HTR-8/SVneo (cell line): Measurements from ENCODE around the gene PARPBP.
"Not testable (repeated sequence)": the region's sequence is repeated elsewhere in the genome, so short reads cannot be mapped to it uniquely, and the experiment has no call there.

ENCODE experiments used
- DNase-seq: peaks from one replicate; pipeline ENCODE4 v3.0.0; 2011; ENCODE audit warnings: low spot score, mixed read lengths; ENCODE audit not compliant: insufficient read length
- FAIRE-seq: peaks from 2 replicates; lab custom pipeline; 2011; peaks lifted over from hg19 to GRCh38; lab: Jason Lieb, UNC

The PARPBP gene, protein sequence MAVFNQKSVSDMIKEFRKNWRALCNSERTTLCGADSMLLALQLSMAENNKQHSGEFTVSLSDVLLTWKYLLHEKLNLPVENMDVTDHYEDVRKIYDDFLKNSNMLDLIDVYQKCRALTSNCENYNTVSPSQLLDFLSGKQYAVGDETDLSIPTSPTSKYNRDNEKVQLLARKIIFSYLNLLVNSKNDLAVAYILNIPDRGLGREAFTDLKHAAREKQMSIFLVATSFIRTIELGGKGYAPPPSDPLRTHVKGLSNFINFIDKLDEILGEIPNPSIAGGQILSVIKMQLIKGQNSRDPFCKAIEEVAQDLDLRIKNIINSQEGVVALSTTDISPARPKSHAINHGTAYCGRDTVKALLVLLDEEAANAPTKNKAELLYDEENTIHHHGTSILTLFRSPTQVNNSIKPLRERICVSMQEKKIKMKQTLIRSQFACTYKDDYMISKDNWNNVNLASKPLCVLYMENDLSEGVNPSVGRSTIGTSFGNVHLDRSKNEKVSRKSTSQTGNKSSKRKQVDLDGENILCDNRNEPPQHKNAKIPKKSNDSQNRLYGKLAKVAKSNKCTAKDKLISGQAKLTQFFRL

DNA sequence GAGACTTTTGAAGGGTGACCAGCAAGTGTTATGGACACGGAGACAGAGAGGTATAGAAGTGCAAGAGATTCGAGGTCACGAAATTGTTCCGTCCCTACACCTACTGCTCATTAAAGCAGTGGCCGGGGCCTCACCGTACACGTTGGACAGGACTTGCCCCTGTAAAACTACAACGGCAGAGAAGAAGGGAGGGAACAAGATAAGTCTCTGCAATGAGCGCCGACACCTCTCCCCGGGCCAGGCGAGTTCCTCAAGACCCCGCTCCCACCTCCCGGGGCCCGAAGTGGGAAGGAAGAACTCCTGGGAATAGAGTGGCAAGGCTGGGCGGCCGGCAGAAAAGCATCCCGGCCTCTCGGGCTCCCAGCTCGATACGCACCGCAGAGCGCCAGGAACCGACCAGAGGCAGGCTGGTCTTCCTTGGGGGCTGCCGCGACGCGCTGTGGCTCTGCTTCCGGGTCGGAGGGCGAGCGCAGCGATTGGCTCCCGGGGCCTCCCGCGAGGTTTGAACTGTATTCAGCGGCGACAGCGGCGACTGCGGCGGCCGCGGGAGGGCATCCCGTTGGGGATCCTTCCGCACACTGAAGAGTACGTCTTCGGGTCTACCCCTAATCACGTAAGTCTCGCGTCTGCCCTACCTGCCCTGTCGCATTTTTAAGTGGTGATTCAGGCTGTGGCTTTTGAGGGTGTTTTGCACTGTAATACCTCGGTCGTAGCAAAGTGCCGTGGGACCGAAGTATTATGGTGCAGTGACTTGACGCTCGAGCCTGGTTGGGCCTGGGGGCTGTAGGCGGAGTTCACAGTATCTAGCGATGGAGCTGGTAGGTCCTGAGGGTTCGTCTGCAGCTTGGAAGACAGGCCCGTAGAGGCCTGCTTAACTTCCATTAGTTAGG, at the start of gene PARPBP, which contains the start of gene NUP37:
Gene PARPBP, plus strand, starts transcription at position 510 of the 890 bp plus-strand sequence. CDS start 3,706 bp downstream, outside the sequence.
Gene NUP37, minus strand, starts transcription at position 441 of the 890 bp plus-strand sequence. CDS start 1,596 bp downstream, outside the sequence.
- peak; percentile 80 for FAIRE-seq
- peak; percentile 93 for DNase-seq

DNA sequence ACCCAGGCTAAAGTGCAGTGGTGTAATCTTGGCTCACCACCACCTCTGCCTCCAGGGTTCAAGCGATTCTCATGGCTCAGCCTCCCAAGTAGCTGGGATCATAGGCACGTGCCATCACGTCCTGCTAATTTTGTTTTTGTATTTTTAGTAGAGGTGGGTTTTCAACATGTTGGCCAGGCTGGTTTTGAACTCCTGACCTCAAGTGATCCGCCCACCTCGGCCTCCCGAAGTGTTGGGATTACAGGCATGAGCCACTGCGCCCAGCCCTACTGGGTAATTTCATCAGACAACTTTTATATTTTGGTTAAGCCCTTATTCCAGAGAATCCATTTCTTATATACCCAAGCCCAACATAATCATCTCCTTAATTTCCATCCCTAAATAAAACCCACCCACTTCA, 47.9 kb upstream of the PARPBP start:
- DNase-seq, FAIRE-seq: not testable (repeated sequence)

DNA sequence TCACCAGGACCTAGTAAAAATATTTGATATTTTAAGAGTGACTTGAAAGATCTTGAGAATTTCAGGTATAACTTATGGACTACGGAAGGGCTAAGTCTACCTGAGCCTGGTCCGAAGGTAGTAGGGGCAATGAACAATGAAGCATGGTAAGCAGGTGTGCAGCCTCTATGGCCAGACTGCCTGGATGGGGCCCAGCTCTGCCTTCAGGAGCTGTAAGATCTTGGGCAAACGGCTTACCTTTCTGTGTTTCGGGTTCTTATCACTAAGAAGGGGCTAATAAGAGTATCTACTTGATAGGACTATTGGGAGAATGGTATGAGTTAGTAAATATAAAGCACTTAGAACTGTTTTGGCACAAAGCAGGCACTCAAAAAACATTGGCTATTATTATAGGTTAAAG, 39.1 kb upstream of the PARPBP start:
- DNase-seq = no peak
- no peak for FAIRE-seq

DNA sequence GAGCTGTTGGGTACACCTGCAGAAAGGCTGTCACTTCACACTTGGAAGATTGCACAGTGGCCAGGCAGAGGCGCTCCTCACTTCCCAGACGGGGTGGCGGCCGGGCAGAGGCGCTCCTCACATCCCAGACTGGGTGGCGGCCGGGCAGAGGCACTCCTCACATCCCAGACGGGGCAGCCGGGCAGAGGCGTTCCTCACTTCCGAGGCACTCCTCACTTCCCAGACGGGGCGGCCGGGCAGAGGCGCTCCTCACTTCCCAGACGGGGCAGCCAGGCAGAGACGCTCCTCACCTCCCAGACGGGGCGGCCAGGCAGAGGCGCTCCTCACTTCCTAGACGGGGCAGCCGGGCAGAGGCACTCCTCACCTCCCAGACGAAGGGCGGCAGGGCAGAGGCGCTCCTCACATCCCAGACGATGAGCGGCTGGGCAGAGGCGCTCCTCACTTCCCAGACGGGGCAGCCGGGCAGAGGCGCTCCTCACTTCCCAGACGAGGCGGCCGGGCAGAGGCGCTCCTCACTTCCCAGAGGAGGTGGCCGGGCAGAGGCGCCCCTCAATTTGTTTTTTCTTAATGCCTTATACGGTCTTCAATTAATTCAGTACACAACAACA, 30.7 kb upstream of the PARPBP start:
- not testable (repeated sequence) for FAIRE-seq, DNase-seq

DNA sequence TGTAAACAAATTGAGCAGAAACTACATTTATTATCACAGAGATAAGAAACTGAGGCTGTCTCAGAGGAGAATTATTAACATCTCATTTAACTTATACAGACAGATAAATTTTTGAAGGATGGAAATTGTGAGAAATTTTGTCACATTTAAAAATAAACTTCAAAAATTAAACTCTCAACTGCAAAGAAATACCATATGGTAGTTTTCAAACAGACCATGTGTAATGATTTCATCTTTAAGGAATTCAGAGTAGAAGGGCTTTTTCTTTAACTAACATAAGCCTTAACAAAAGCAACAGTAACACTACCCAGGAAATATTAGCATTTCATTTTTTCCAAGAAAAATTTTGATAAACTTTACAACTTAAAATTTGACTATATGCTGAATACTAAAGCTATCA, 26.7 kb upstream of the PARPBP start:
- DNase-seq (no peak), FAIRE-seq (no peak)

DNA sequence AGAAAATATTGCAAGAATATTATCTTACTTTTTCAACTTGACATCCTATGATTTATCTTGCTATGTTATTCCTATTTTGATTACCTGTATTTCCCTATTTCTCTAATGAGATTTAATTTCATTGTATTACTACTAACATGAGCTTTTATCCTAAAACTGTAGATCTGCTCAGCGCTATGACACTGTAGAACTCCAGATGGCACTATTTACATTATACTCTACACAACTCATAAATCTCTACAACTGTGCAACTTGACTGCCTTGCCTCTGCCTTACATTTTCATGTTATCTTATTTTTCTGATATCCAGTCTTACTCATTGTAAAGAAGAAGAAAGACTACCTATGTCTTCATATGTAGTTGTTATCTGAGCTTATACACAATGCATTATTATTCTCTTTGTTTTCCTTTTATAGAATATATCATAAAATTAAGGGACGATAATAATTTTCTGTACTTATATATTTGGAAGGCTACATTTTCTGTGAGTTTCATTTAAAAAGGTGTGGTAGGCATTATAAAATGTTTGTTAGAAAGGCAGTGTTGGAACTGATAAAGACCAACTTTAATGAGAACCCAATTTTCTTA, 24.2 kb upstream of the PARPBP start:
- DNase-seq (peak; percentile 10), FAIRE-seq (no peak)

DNA sequence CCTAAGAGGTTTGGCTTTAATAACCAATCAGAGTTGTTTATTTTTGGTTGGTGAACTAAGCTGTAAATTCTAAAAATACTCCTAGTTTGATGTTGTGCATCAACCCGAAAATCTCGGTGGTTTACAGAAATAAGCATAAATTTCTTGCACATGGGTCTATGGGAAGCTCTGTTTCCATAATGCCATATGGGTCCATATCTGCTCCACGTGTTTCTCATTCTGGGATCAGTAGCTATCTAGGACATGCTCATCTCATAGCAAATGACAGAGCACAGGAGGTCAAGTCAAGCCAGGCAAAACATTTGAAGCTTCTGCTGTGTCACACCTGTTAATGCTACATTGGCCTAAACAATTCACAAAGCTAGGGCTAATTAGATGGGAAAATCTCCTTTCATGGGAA, 23.1 kb upstream of the PARPBP start:
- FAIRE-seq (no peak), DNase-seq (no peak)

DNA sequence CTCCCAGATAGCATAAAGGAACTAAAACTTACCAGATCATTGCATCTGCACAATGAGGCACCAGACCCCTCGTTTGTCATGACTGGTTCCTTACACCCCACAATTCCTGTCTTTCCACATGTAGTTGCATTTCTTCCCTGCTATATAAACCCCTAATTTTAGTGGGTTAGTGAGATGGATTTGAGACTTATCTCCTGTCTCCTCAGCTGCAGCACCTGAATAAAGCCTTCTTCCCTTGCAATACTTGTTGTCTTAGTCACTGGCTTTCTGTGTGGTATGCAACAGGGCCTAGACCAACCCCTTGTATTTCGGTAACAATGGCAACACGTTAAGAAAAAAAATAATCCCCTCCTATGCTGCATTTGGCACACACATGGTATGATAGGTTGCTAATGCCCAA, 13.1 kb upstream of the PARPBP start:
- no peak for DNase-seq
- FAIRE-seq = peak; percentile 26

DNA sequence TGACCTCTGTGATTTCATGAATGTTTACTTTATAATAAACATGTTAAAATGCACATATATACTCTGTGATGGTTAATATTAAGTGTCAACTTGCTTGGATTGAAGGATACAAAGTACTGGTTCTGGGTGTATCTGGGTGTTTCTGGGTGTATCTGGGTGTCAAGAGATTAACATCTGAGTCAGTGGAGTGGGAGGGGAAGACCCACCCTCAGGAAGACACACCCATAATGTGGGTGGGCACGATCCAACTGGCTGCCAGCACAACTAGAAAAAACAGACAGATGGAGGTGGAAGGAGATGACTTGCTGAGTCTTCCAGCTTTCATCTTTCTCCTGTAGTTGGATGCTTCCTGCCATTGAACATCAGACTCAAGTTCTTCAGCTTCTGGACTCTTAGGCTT, 12.0 kb upstream of the PARPBP start:
- FAIRE-seq = no peak

DNA sequence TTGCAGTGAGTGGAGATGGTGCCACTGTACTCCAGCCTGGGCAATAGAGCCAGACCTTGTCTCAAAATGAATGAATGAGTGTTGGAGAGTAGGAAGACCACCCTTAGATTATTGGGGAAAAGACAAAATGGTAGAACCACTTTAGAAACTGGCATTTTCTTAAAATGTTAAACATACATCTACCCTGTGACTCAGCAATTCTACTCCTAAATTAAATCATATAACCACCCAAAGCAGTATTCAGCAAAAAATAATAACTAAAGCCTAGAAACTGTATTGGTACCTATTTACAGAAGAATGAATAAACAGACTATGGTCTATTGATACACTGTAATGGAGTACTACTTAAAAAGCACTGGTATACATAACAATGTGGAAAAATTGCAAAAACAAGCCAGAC, 9.2 kb upstream of the PARPBP start:
- FAIRE-seq (no peak), DNase-seq (no peak)

More for the DNA sequence above, 12.0 kb upstream of the PARPBP start:
- no peak for DNase-seq

DNA sequence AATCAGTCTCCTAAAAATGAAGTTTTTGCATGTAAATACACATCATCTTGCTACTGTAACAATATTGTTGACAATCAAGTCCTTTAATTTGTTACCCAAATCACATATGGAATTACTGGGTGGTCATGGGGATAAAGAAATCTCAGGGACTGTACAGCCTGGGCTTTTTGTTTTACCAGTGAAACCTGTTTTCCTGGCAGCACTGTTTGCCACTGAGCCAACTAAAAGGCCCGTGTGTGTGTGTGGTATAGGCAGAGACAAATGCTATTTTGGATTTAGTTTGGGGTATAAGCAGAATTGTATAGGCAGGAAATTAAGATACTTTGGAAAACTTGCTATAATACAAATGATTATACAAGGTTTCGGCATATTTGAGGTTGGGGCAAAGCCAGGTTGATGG, 5.8 kb upstream of the PARPBP start:
- DNase-seq (no peak), FAIRE-seq (no peak)

DNA sequence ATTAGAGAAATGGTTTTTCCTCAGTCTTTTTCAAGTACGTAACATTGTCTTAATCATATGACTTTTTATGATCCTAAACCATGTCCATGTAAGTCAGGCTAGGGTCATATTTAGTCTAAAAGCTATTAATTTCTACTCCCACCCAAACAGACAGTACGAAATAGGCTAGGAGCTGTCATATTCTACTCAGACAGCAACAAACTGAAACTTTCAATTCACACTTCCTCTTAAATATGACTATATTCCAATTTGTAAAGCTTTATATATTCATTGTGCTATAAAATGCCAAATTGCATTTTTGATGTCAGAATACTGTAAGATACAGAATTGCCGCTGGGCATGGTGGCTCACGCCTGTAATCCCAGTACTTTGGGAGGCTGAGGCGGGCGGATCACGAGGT, 3.6 kb upstream of the PARPBP start:
- no peak for DNase-seq
- FAIRE-seq = no peak

DNA sequence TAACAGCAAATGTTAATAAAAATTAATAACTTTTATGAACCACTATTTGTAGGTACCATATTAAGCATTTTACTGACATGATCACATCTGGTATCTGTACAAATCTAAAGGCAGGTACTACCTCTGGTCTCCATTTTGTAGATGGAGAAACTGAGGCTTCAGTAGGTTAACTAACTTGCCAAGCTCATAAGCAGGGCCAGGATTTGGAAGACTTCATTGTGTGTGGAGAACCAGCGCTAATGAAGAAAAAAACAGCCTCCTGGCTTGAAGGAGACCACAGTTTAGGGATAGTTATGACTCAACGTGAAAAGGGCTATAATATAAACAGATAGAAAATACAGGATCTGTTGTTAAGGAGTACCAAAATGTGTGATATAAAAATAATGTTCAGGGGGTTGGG, 1.1 kb upstream of the PARPBP start:
- FAIRE-seq = no peak
- no peak for DNase-seq

DNA sequence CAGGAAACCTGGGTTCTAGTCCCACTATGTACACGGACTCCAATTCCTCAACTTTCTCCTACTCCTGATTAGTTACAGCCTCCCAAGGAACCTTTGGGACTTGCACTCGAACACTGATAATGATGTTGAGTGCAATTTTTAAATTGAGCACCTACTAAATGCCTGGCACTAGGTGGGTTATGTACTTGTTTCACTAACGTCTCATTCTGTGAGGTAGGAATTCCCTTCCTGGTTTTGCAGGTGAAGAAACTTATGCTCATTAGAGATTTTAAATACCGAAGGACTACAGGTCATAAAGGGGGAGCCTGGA, 536 bp downstream of the PARPBP start:
- DNase-seq (peak; percentile 7), FAIRE-seq (no peak)

DNA sequence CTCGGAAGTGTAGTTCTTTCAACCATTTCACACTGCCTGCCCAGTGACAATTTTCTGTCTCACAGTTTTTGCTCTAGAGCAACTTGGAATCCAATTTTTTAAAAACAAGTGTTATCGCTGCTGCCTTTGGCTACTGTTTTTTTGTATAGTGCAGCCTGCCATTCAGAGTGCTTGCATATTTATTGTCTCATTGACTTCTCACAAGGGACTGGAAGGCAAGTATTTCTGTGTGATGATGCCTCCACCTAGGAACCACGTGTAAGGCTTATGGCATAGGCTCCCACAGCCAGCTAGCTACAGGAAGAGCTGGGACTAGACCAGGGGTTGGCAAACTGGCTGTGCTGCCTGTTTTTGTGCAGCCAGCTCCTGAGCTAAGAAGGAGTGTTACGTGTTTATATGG, 903 bp downstream of the PARPBP start:
- DNase-seq = peak; percentile 6
- FAIRE-seq = no peak

DNA sequence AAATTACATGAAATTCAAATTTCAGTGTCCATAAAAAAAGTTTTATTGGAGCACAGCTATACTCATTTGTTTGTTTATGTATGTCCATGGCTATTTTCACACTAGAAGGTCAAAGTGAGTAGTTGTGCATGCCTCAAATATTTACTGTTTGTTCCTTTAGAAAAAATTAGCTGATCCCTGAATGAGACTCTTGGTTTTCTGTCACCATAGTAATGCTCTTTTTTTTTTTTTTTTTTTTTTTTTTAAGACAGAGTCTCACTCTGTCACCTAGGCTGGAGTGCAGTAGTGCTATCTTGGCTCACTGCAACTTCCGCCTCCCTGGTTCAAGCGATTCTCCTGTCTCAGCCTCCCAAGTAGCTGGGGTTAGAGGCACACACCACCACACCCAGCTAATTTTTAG, 1.3 kb downstream of the PARPBP start:
- not testable (repeated sequence) for FAIRE-seq, DNase-seq

DNA sequence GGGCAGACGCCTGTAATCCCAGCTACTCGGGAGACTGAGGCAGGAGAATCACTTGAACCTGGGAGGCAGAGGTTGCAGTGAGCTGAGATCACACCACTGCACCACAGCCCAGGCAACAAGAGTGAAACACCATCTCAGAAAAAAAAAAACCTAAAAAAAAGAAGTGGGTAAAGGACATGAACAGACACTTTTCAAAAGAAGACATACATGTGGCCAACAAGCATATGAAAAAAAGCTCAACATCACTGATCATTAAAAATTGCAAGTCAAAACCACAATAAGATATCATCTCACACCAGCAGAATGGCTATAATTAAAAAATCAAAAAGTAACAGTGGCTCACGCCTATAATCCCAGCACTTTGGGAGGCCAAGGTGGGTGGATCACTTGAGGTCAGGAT, 10.7 kb downstream of the PARPBP start:
- FAIRE-seq, DNase-seq: not testable (repeated sequence)

DNA sequence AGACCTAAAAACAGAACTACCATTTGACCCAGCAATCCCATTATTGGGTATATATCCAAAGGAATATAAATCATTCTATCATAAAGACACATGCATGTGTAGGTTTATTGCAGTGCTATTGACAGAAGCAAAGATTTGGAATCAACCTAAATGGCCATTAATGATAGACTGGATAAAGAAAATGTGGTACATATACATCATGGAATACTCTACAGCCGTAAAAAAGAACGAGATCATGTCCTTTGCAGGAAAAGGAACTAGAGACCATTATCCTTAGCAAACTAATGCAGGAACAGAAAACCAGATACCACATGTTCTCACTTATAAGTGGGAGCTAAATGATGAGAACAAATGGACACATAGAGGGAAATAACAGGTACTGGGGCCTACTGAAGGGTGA, 11.5 kb downstream of the PARPBP start:
- FAIRE-seq, DNase-seq: not testable (repeated sequence)

DNA sequence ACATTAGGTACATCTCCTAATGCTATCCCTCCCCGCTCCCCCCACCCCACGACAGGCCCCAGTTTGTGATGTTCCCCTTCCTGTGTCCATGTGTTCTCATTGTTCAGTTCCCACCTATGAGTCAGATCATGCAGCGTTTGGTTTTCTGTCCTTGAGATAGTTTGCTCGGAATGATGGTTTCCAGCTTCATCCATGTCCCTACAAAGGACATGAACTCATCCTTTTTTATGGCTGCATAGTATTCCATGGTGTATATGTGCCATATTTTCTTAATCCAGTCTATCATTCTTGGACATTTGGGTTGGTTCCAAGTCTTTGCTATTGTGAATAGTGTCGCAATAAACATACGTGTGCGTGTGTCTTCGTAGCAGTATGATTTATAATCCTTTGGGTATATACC, 17.6 kb downstream of the PARPBP start:
- DNase-seq, FAIRE-seq: not testable (repeated sequence)

DNA sequence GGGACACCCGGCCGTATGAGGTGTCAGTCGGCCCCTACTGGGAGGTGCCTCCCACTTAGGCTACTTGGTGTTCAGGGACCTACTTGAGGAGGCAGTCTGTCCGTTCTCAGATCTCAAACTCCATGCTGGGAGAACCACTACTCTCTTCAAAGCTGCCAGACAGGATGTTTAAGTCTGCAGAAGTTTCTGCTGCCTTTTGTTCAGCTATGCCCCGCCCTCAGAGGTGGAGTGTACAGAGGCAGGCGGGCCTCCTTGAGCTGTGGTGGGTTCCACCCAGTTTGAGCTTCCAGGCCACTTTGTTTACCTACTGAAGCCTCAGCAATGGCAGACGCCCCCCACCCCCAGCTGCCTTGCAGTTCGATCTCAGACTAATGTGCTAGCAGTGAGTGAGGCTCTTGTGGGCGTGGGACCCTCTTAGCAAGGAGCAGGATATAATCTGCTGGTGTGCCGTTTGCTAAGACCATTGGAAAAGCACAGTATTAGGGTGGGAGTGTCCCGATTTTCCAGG, 22.9 kb downstream of the PARPBP start:
- not testable (repeated sequence) for DNase-seq, FAIRE-seq
